ENCODE results near the gene LRPPRC.

- TF ChIP-seq GATA2 (IDR thresholded peaks at IDR 0.05; ENCODE audit: low read depth, low read length) (no peak), GATA3 (IDR thresholded peaks at IDR 0.05; ENCODE audit: low read depth, low read length) (no peak)
Observed at GRCh38 chr2:43880471-43880870, 115.3 kb downstream of the LRPPRC start.

All from SH-SY5Y (cell line).